Measurements from ENCODE around the gene CACNA2D3.

- no peak for TF ChIP-seq POLR2A (IDR thresholded peaks at IDR 0.05; ENCODE audit: low read length)
- TF ChIP-seq EP300 (IDR thresholded peaks at IDR 0.05): no peak
- no peak for TF ChIP-seq CTCF (IDR thresholded peaks at IDR 0.05)
- no peak for TF ChIP-seq CBX2 (IDR thresholded peaks at IDR 0.05; ENCODE audit: borderline replicate concordance, low read depth)
- TF ChIP-seq HOXB5 (CRISPR knock-in tag; IDR thresholded peaks at IDR 0.05): no peak
- TF ChIP-seq MAX (IDR thresholded peaks at IDR 0.05): no peak
- TF ChIP-seq ESRRA (IDR thresholded peaks at IDR 0.05; ENCODE audit: borderline replicate concordance, low read length): no peak
- no peak for TF ChIP-seq CHD4 (IDR thresholded peaks at IDR 0.05; ENCODE audit: borderline replicate concordance)
- TF ChIP-seq SREBF2 (IDR thresholded peaks at IDR 0.05): no peak
- TF ChIP-seq ELK1 (IDR thresholded peaks at IDR 0.05; ENCODE audit: low read depth, low read length): no peak
- no peak for TF ChIP-seq USF2 (IDR thresholded peaks at IDR 0.05)
Observed at GRCh38 chr3:54515441-54516213, 393.3 kb downstream of the CACNA2D3 start.

Data from A549 (cell line).